Suprapubic skin (tissue), 3 donors: Measurements from ENCODE around the gene KNTC1.

Source experiments
- POLR2AphosphoS5 ChIP-seq, 3 donors: sonication (generic); formaldehyde crosslinking; IDR thresholded peaks; one replicate each; pipeline ENCODE4 v1.6.1; 2017; ENCODE audit warnings: antibody characterized with exemption in 3 of 3
- TF ChIP-seq, protein P1 (sequence below), 2 donors: fragments of 200-600 bp in 1 of 2; fragments of 450-650 bp in 1 of 2; sonication (generic) in 1 of 2; IDR thresholded peaks; one replicate each; pipeline ENCODE4 v1.5.1; 2016 to 2019; ENCODE audit warnings: antibody characterized with exemption in 2 of 2, mild to moderate bottlenecking in 1 of 2, moderate library complexity in 1 of 2

DNA sequence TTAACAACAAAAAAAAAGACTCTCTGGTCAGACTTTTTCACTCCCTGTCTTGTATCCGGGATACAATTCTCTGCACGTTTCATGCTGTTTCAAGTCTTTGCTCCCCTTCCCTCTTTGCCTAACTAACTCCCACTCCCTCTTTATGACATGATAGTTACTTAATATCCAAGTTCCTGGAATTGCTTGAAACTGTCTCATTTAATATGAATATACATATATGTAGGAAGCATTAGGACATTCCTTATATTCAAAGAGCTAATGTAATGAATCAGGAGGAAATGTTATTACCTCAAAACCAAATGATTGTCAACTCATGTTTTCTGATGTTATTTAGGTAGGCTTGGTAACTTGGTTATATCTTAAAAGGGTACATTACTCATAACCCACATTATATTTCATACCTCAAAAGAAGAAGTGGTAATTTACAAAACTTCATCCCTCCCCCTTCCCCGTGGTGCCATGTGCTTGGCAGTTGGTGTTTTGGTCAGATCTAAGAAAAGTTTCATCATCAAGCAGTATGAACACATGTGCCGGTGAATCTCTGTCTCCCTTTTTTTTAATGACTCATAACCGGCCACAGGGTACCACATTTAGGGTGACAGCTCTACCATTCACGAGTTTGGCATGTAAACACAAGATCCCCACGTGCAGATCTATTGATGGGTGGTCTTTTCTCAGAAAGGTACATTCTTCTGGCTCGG, 119.6 kb downstream of the KNTC1 start:
- TF ChIP-seq, protein P1, sequence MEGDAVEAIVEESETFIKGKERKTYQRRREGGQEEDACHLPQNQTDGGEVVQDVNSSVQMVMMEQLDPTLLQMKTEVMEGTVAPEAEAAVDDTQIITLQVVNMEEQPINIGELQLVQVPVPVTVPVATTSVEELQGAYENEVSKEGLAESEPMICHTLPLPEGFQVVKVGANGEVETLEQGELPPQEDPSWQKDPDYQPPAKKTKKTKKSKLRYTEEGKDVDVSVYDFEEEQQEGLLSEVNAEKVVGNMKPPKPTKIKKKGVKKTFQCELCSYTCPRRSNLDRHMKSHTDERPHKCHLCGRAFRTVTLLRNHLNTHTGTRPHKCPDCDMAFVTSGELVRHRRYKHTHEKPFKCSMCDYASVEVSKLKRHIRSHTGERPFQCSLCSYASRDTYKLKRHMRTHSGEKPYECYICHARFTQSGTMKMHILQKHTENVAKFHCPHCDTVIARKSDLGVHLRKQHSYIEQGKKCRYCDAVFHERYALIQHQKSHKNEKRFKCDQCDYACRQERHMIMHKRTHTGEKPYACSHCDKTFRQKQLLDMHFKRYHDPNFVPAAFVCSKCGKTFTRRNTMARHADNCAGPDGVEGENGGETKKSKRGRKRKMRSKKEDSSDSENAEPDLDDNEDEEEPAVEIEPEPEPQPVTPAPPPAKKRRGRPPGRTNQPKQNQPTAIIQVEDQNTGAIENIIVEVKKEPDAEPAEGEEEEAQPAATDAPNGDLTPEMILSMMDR (IDR thresholded peaks at IDR 0.05): no peak
- TF ChIP-seq POLR2AphosphoS5 (IDR thresholded peaks at IDR 0.05): no peak
